Measurements from ENCODE around the gene CETN2.

CETN2 gene

GRCh38 chrX:152830312-152831305 is at the start of gene CETN2, which contains the start of gene NSDHL:
Gene CETN2 (minus strand): TSS chrX:152830757. CDS start chrX:152830710, 47 bp downstream.
Gene NSDHL (plus strand): TSS chrX:152831063. CDS start chrX:152846325, 15,262 bp downstream.
- DNase-seq (ENCODE audit: low spot score) = peak; percentile 92
- TF ChIP-seq CTCF (IDR thresholded peaks at IDR 0.05; ENCODE audit: extremely low read depth, missing control alignments) = no peak

GRCh38 chrX:152878976-152879755 is 48.6 kb upstream of the CETN2 start:
- DNase-seq (ENCODE audit: low spot score) = no peak
- TF ChIP-seq CTCF (IDR thresholded peaks at IDR 0.05; ENCODE audit: extremely low read depth, missing control alignments) = no peak

GRCh38 chrX:152876931-152877840 is 46.6 kb upstream of the CETN2 start:
- DNase-seq (ENCODE audit: low spot score) = no peak
- TF ChIP-seq CTCF (IDR thresholded peaks at IDR 0.05; ENCODE audit: extremely low read depth, missing control alignments) = no peak

GRCh38 chrX:152873361-152873760 is 42.8 kb upstream of the CETN2 start:
- DNase-seq (ENCODE audit: low spot score) = no peak
- TF ChIP-seq CTCF (IDR thresholded peaks at IDR 0.05; ENCODE audit: extremely low read depth, missing control alignments) = no peak

GRCh38 chrX:152872522-152872921 is 42.0 kb upstream of the CETN2 start:
- DNase-seq (ENCODE audit: low spot score) = no peak
- TF ChIP-seq CTCF (IDR thresholded peaks at IDR 0.05; ENCODE audit: extremely low read depth, missing control alignments) = no peak

GRCh38 chrX:152871260-152871659 is 40.7 kb upstream of the CETN2 start:
- DNase-seq (ENCODE audit: low spot score) = no peak
- TF ChIP-seq CTCF (IDR thresholded peaks at IDR 0.05; ENCODE audit: extremely low read depth, missing control alignments) = no peak
